ENCODE measurements around the gene ANOS1.
A peak's percentile ranks its signal among the peaks of the same experiment; 100 is the strongest.

DNA sequence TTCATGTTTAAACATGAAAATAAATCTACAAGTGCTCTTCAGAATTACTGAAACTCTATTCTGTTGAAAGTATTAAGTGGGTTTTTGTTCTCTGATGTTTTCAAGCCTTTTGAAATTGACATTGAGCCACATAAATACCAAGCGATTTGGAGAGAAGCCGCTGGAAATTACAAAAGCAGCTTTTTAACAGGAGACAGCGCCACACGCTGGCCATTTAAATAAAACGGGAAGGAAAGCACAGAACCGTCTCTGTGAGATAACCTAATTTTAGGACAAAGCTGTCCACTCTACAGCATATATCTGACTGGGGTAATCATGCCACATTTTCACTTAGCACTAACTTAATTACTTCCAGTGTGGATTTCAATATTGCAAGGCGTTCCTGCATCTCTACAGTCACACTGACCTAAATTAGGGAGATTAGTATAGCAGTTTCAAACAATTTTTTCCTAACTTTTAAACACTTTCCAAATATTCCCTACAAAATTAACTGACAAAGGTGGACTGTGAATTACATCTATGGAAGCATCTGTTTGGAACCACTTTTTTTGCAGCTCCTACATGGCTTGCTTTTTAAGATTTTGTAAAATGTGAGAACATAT is 6.8 kb upstream of the ANOS1 start:
- TF ChIP-seq CTCF (IDR thresholded peaks at IDR 0.05; ENCODE audit: insufficient read depth, low read length) (peak; percentile 24), GABPA (IDR thresholded peaks at IDR 0.05; ENCODE audit: low read depth) (no peak)
